HG02885 (cell line): ENCODE results near the gene PTPN21.

Experiments
- ATAC-seq: cut with Tn5 transposase; IDR thresholded peaks from one replicate; pipeline ENCODE4 v1.9.1; 2021; ENCODE audit warnings: mild to moderate bottlenecking; ENCODE audit not compliant: unreplicated experiment, poor library complexity

PTPN21 gene

GRCh38 chr14:88554457-88555286, at the start of gene PTPN21:
Gene PTPN21, minus strand, starts transcription at chr14:88555007. Its CDS starts 4,590 bp downstream, at chr14:88550417.
- peak; percentile 67 for ATAC-seq

- no peak for ATAC-seq
Observed at GRCh38 chr14:88604212-88604611, 49.4 kb upstream of the PTPN21 start.

GRCh38 chr14:88599761-88600439, 45.1 kb upstream of the PTPN21 start:
- ATAC-seq: peak; percentile 94

- ATAC-seq: peak; percentile 38
Observed at GRCh38 chr14:88599326-88599725, 44.5 kb upstream of the PTPN21 start.

GRCh38 chr14:88598097-88598675, 43.4 kb upstream of the PTPN21 start:
- ATAC-seq: no peak

- ATAC-seq: no peak
Observed at GRCh38 chr14:88597601-88598000, 42.8 kb upstream of the PTPN21 start.

- no peak for ATAC-seq
Observed at GRCh38 chr14:88597038-88597437, 42.2 kb upstream of the PTPN21 start.

- no peak for ATAC-seq
Observed at GRCh38 chr14:88592031-88592430, 37.2 kb upstream of the PTPN21 start.

GRCh38 chr14:88590173-88590572, 35.4 kb upstream of the PTPN21 start:
- no peak for ATAC-seq

- no peak for ATAC-seq
Observed at GRCh38 chr14:88588081-88588480, 33.3 kb upstream of the PTPN21 start.

- ATAC-seq: no peak
Observed at GRCh38 chr14:88584451-88584850, 29.6 kb upstream of the PTPN21 start.

- ATAC-seq: no peak
Observed at GRCh38 chr14:88576222-88576621, 21.4 kb upstream of the PTPN21 start.

- ATAC-seq: no peak
Observed at GRCh38 chr14:88572117-88572516, 17.3 kb upstream of the PTPN21 start.

GRCh38 chr14:88568196-88568595, 13.4 kb upstream of the PTPN21 start:
- ATAC-seq: no peak

GRCh38 chr14:88565427-88565826, 10.6 kb upstream of the PTPN21 start:
- no peak for ATAC-seq

GRCh38 chr14:88563845-88564244, 9.0 kb upstream of the PTPN21 start:
- no peak for ATAC-seq

- peak; percentile 94 for ATAC-seq
Observed at GRCh38 chr14:88562831-88563686, 8.3 kb upstream of the PTPN21 start, which contains the start of gene ZC3H14. Gene ZC3H14, plus strand, starts transcription at chr14:88563037. Its CDS starts 97 bp downstream, at chr14:88563134.

GRCh38 chr14:88562532-88562830, 7.7 kb upstream of the PTPN21 start:
- ATAC-seq: no peak

GRCh38 chr14:88559852-88560251, 5.0 kb upstream of the PTPN21 start:
- no peak for ATAC-seq

- no peak for ATAC-seq
Observed at GRCh38 chr14:88556581-88556980, 1.8 kb upstream of the PTPN21 start.
